Stomach (tissue), 9 donors: ENCODE measurements around the gene ANP32B. TPM values are rescaled to one million over a fixed set of nuclear protein-coding genes. Genes with fewer than 3 reads are reported as not detected.

Source experiments
- DNase-seq, 2 donors: peaks; one replicate each; pipeline versions ENCODE4 v3.0.0 to v3.0.0-alpha.2; 2013 to 2019
- H3K27ac ChIP-seq, 5 donors: fragments of 200-600 bp in 4 of 5; sonication (generic) in 4 of 5; one replicate each; pipeline ENCODE4 v1.5.1; 2013 to 2019; ENCODE audit warnings: mild to moderate bottlenecking in 1 of 5, moderate library complexity in 1 of 5
- H3K27me3 ChIP-seq, 3 donors: fragments of 200-600 bp; sonication (generic); one replicate each; pipeline ENCODE4 v1.5.1; 2017 to 2019; ENCODE audit warnings: mixed run types in 1 of 3
- H3K36me3 ChIP-seq, 4 donors: fragments of 200-600 bp; sonication (generic); 1 replicate in 3 of 4; 2 replicates in 1 of 4; pipeline ENCODE4 v1.5.1; 2016 to 2019
- H3K4me1 ChIP-seq, 4 donors: fragments of 200-600 bp; sonication (generic); one replicate each; pipeline ENCODE4 v1.5.1; 2016 to 2019
- H3K4me3 ChIP-seq, 4 donors: fragments of 200-600 bp; sonication (generic) in 3 of 4; one replicate each; pipeline ENCODE4 v1.5.1; 2016 to 2019; ENCODE audit warnings: mild to moderate bottlenecking in 1 of 4
- H3K9me3 ChIP-seq, 4 donors: fragments of 200-600 bp; sonication (generic); one replicate each; pipeline ENCODE4 v1.5.1; 2016 to 2019
- CTCF ChIP-seq, 7 experiments: fragments of 450-650 bp in 4 of 7; fragments of 200-600 bp in 3 of 7; sonication (generic) in 3 of 7; IDR thresholded peaks; one replicate each; pipeline ENCODE4 v1.5.1; 2016 to 2019; ENCODE audit warnings: antibody characterized with exemption in 7 of 7, control low read depth in 2 of 7, mild to moderate bottlenecking in 1 of 7
- EP300 ChIP-seq: sonication (generic); formaldehyde crosslinking; IDR thresholded peaks from one replicate; pipeline ENCODE4 v1.6.1; 2017; ENCODE audit warnings: antibody characterized with exemption
- POLR2A ChIP-seq, 4 donors: fragments of 450-650 bp; IDR thresholded peaks; one replicate each; pipeline ENCODE4 v1.6.1; 2016; ENCODE audit warnings: antibody characterized with exemption in 4 of 4, control low read depth in 2 of 4, mild to moderate bottlenecking in 1 of 4, moderate library complexity in 1 of 4
- POLR2AphosphoS5 ChIP-seq, 3 donors: sonication (generic); formaldehyde crosslinking; IDR thresholded peaks; one replicate each; pipeline ENCODE4 v1.6.1; 2016; ENCODE audit warnings: antibody characterized with exemption in 3 of 3
- WGBS, 5 donors: extraction: QIAGEN DNeasy Blood & Tissue Kit in 3 of 5; methylation state at CpG; one replicate each; pipeline versions ENCODE4 v1.1.5 to v1.1.7; 2013 to 2018; 5-methylcytosine and 5-hydroxymethylcytosine counted together
- intact Hi-C: fragments of 100-400 bp; cut with DNase I; formaldehyde crosslinking; loops from one replicate; pipeline ENCODE4 v1.15.1; 2023; ENCODE audit warnings: low total_unique reads
- polyA plus RNA-seq, 3 donors: library from polyadenylated mRNA; stranded (reverse); fragments of 200-250 nt; gene quantifications; one replicate each; pipeline ENCODE4 v1.2.3, GENCODE V29; 2013
- total RNA-seq, 5 donors: library from RNA; depleted of rRNA; stranded (reverse); fragments of >200 nt; gene quantifications; one replicate each; pipeline versions ENCODE4 v1.1.0 to v1.2.3, GENCODE V29; 2014 to 2016
- donor health status: healthy with polysubstance abuse.
- donor health status: Bipolar disorder and iron deficiency.
- donor health status: healthy.

The ANP32B gene
- total and polyA plus RNA-seq, 8 donors = 8.2 to 267 (median 100) TPM

DNA sequence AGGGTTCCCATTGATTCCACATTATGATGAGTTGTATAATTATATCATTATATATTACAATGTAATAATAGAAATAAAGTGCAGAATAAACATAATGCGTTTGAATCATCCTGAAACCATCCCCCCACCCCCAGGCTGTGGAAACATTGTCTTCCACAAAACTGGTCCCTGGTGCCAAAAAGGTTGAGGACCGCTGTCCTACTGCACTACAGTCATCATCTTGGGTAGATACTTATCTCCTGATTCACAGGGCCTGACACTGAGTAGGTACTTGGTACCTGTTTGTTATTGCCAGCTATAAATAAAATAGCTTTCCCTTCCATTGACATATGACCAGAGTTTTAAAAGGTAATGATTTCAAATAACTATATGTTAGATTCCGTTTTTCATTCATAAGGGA is 25.6 kb downstream of the ANP32B start:
- Histone ChIP-seq H3K4me1 (peaks cover 0 to 13% (median 6%) of the 10 kb centered on the region in 4 donors), H3K9me3 (no peaks in the 10 kb centered on the region), H3K4me3 (no peak overlapping the region), H3K27me3 (no peaks in the 10 kb centered on the region), H3K27ac (no peak overlapping the region), H3K36me3 (peaks cover 54 to 100% (median 98%) of the 10 kb centered on the region in 4 donors)
- intact Hi-C loops = no loop called here
- WGBS, 5 donors = 78 to 91% (median 87%) methylated on average over 3 of the region's 3 CpGs
- DNase-seq = no peak
- TF ChIP-seq EP300 (no peak), POLR2AphosphoS5 (IDR thresholded peaks at IDR 0.05) (no peak), CTCF (IDR thresholded peaks at IDR 0.05) (no peak), POLR2A (IDR thresholded peaks at IDR 0.05) (no peak)

DNA sequence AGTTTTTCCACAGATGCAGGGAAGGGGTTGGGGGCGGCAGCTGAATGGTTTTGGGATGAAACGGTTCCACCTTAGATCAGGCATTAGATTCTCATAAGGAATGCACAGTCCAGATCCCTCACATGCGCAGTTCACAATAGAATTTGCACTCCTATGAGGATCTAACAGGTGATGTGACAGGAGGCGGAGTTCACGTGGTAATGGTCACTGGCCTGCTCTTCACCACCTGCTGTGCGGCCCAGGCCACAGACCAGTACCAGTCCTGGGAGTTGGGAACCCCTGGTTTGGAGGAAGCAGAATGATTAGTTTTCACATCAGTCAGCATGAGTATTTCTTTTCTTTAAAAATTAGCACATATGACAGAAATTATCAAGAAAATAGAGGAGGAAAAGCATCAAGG is 26.3 kb downstream of the ANP32B start:
- no peak for TF ChIP-seq POLR2A (IDR thresholded peaks at IDR 0.05)
- TF ChIP-seq CTCF (IDR thresholded peaks at IDR 0.05) = no peak
- no peak for TF ChIP-seq EP300
- no peak for TF ChIP-seq POLR2AphosphoS5 (IDR thresholded peaks at IDR 0.05)
- H3K9me3 ChIP-seq = no peaks in the 10 kb centered on the region
- WGBS, 5 donors = 83 to 93% (median 92%) methylated on average over 6 of the region's 6 CpGs
- DNase-seq = no peak
- peak overlapping the region in 1 of 5 donors; percentile 4 for H3K27ac ChIP-seq
- intact Hi-C loops = no loop called here
- H3K27me3 ChIP-seq = no peaks in the 10 kb centered on the region
- no peak overlapping the region for H3K4me3 ChIP-seq
- peaks cover 0 to 13% (median 6%) of the 10 kb centered on the region in 4 donors for H3K4me1 ChIP-seq
- peaks cover 61 to 100% (median 99%) of the 10 kb centered on the region in 4 donors for H3K36me3 ChIP-seq

- Histone ChIP-seq H3K27me3 (no peaks in the 10 kb centered on the region), H3K36me3 (peaks cover 64 to 100% (median 100%) of the 10 kb centered on the region in 4 donors), H3K9me3 (no peaks in the 10 kb centered on the region), H3K4me3 (no peak overlapping the region), H3K4me1 (peaks cover 0 to 13% (median 6%) of the 10 kb centered on the region in 4 donors), H3K27ac (peak overlapping the region in 1 of 5 donors; percentile 4)
- no peak for TF ChIP-seq POLR2A (IDR thresholded peaks at IDR 0.05)
- TF ChIP-seq EP300 = no peak
- peak in 2 of 3 donors; percentile 8 to 45 for TF ChIP-seq POLR2AphosphoS5 (IDR thresholded peaks at IDR 0.05)
- TF ChIP-seq CTCF (IDR thresholded peaks at IDR 0.05) = no peak
- intact Hi-C loops = no loop called here
- peak in 1 of 2 donors; percentile 35 for DNase-seq
- WGBS, 5 donors = 72 to 90% (median 76%) methylated on average over 1 of the region's 1 CpG
Observed at GRCh38 chr9:98009936-98010335, 26.8 kb downstream of the ANP32B start.

GRCh38 chr9:98010445-98010844 is 27.3 kb downstream of the ANP32B start:
- WGBS, 5 donors = 21 to 36% (median 30%) methylated on average over 2 of the region's 2 CpGs
- intact Hi-C loops = no loop called here
- no peak overlapping the region for H3K4me3 ChIP-seq
- H3K9me3 ChIP-seq = no peaks in the 10 kb centered on the region
- peaks cover 64 to 100% (median 100%) of the 10 kb centered on the region in 4 donors for H3K36me3 ChIP-seq
- H3K4me1 ChIP-seq = peaks cover 0 to 13% (median 6%) of the 10 kb centered on the region in 4 donors
- TF ChIP-seq POLR2A (IDR thresholded peaks at IDR 0.05) (no peak), CTCF (IDR thresholded peaks at IDR 0.05) (no peak), EP300 (no peak), POLR2AphosphoS5 (IDR thresholded peaks at IDR 0.05) (no peak)
- DNase-seq = peak in 1 of 2 donors; percentile 35
- H3K27ac ChIP-seq = peak overlapping the region in 1 of 5 donors; percentile 24
- no peaks in the 10 kb centered on the region for H3K27me3 ChIP-seq
